ENCODE results near the gene RNF224. TPM values are rescaled to one million over a fixed set of nuclear protein-coding genes. Genes with fewer than 3 reads are reported as not detected.

RNF224 gene
- total and polyA plus RNA-seq, 2 of the 13 experiments (the other 11 are each of a cell fraction or from before 2014, with no cell fraction given) = 0.09 TPM; not detected in 1

DNA sequence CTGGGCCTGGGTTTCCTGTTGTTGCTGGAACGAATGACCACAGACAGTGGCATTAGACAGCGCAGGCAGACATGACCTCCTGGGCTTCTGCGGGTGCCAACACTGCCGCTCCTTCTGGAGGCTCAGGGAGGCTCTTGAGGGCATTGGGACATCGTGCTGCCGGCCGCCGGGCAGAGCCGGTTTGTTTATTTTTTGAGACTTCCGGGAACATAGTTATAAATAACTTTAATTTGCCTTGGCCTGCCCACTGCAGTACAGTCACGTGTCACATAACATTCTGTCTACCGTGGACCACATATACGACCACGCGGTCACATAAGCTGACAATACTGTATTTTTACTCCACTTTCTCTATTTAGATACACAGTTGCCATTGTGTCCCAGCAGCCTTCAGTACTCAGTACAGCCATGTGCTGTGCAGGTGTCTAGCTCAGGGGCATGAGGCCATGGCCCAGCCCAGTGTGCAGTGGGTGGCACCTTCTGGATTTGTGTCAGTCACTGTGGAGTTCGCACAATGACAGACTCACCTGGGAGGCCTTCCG is 42.0 kb downstream of the RNF224 start:
- no peaks in the 10 kb centered on the region for H3K27me3 ChIP-seq (ENCODE audit: control insufficient read depth in 1 of 2, insufficient read depth in 2 of 2, low read length in 2 of 2)
- H3K79me2 ChIP-seq (ENCODE audit: insufficient read depth, low read length) = no peaks in the 10 kb centered on the region
- ATAC-seq (no peak), DNase-seq (ENCODE audit: low spot score) (no peak), FAIRE-seq (no peak)
- ChIA-PET CTCF (ENCODE audit: low intra/inter-chr PET ratio, low total read pairs) (no interaction called here), POLR2A (interaction anchor here (1.1 to 3.4 kb wide), 3 partner anchors 8 to 29 kb away, joined by 3 to 11 read pairs (median 11); partner anchors contain the start of genes TOR4A and TUBB4B)
- no peak overlapping the region for H3K4me3 ChIP-seq (replicated peaks in 1 of 3; ENCODE audit: insufficient read depth in 1 of 3, low read depth in 2 of 3, low read length in 3 of 3)
- intact Hi-C loops (cut with micrococcal nuclease; ENCODE audit: unreplicated experiment) = no loop called here
- H3K36me3 ChIP-seq (replicated peaks in 1 of 2; ENCODE audit: control insufficient read depth in 1 of 2, insufficient read depth in 2 of 2, low read length in 2 of 2) = peaks cover 20 to 39% of the 10 kb centered on the region in 2 experiments; a peak in 4 of 5 replicates
- no peak overlapping the region for H3K9ac ChIP-seq (ENCODE audit: insufficient read depth, low read depth, low read length)
- H3K4me2 ChIP-seq (ENCODE audit: low read depth, low read length) = no peak overlapping the region
- TF ChIP-seq ZFX (CRISPR knock-in tag; IDR thresholded peaks at IDR 0.05; ENCODE audit: low read depth) (no peak), BCL6 (CRISPR knock-in tag; IDR thresholded peaks at IDR 0.05) (no peak), CHD4 (IDR thresholded peaks at IDR 0.05; ENCODE audit: borderline replicate concordance, low read length) (no peak), ZNF891 (CRISPR knock-in tag; IDR thresholded peaks at IDR 0.05) (no peak), TCF7L2 (IDR thresholded peaks at IDR 0.05; ENCODE audit: low read depth, low read length) (no peak), NR1H2 (CRISPR knock-in tag; IDR thresholded peaks at IDR 0.05; ENCODE audit: borderline replicate concordance, low read depth) (no peak), AGO1 (IDR thresholded peaks at IDR 0.05; ENCODE audit: low read depth, low read length, poor library complexity, severe bottlenecking) (no peak), ZNF446 (CRISPR knock-in tag; IDR thresholded peaks at IDR 0.05) (no peak), NR3C1 (CRISPR knock-in tag; IDR thresholded peaks at IDR 0.05) (no peak), NFE2 (CRISPR knock-in tag; IDR thresholded peaks at IDR 0.05) (no peak), MIER3 (CRISPR knock-in tag; IDR thresholded peaks at IDR 0.05; ENCODE audit: borderline replicate concordance) (no peak), EED (CRISPR knock-in tag; IDR thresholded peaks at IDR 0.05) (no peak), RORA (CRISPR knock-in tag; IDR thresholded peaks at IDR 0.05) (no peak)
- TF ChIP-seq, protein P1, sequence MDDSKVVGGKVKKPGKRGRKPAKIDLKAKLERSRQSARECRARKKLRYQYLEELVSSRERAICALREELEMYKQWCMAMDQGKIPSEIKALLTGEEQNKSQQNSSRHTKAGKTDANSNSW (CRISPR knock-in tag; IDR thresholded peaks at IDR 0.05; ENCODE audit: borderline replicate concordance) = no peak
- TF ChIP-seq, protein P2, sequence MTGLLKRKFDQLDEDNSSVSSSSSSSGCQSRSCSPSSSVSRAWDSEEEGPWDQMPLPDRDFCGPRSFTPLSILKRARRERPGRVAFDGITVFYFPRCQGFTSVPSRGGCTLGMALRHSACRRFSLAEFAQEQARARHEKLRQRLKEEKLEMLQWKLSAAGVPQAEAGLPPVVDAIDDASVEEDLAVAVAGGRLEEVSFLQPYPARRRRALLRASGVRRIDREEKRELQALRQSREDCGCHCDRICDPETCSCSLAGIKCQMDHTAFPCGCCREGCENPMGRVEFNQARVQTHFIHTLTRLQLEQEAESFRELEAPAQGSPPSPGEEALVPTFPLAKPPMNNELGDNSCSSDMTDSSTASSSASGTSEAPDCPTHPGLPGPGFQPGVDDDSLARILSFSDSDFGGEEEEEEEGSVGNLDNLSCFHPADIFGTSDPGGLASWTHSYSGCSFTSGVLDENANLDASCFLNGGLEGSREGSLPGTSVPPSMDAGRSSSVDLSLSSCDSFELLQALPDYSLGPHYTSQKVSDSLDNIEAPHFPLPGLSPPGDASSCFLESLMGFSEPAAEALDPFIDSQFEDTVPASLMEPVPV (CRISPR knock-in tag; IDR thresholded peaks at IDR 0.05) = no peak
- TF ChIP-seq, protein P3, sequence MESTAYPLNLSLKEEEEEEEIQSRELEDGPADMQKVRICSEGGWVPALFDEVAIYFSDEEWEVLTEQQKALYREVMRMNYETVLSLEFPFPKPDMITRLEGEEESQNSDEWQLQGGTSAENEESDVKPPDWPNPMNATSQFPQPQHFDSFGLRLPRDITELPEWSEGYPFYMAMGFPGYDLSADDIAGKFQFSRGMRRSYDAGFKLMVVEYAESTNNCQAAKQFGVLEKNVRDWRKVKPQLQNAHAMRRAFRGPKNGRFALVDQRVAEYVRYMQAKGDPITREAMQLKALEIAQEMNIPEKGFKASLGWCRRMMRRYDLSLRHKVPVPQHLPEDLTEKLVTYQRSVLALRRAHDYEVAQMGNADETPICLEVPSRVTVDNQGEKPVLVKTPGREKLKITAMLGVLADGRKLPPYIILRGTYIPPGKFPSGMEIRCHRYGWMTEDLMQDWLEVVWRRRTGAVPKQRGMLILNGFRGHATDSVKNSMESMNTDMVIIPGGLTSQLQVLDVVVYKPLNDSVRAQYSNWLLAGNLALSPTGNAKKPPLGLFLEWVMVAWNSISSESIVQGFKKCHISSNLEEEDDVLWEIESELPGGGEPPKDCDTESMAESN (CRISPR knock-in tag; conservative IDR thresholded peaks at IDR 0.05) = no peak
- TF ChIP-seq, protein P4, sequence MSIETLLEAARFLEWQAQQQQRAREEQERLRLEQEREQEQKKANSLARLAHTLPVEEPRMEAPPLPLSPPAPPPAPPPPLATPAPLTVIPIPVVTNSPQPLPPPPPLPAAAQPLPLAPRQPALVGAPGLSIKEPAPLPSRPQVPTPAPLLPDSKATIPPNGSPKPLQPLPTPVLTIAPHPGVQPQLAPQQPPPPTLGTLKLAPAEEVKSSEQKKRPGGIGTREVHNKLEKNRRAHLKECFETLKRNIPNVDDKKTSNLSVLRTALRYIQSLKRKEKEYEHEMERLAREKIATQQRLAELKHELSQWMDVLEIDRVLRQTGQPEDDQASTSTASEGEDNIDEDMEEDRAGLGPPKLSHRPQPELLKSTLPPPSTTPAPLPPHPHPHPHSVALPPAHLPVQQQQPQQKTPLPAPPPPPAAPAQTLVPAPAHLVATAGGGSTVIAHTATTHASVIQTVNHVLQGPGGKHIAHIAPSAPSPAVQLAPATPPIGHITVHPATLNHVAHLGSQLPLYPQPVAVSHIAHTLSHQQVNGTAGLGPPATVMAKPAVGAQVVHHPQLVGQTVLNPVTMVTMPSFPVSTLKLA (IDR thresholded peaks at IDR 0.05) = no peak
- TF ChIP-seq, protein P5, sequence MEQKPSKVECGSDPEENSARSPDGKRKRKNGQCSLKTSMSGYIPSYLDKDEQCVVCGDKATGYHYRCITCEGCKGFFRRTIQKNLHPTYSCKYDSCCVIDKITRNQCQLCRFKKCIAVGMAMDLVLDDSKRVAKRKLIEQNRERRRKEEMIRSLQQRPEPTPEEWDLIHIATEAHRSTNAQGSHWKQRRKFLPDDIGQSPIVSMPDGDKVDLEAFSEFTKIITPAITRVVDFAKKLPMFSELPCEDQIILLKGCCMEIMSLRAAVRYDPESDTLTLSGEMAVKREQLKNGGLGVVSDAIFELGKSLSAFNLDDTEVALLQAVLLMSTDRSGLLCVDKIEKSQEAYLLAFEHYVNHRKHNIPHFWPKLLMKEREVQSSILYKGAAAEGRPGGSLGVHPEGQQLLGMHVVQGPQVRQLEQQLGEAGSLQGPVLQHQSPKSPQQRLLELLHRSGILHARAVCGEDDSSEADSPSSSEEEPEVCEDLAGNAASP (CRISPR knock-in tag; IDR thresholded peaks at IDR 0.05; ENCODE audit: borderline replicate concordance) = no peak
- in situ Hi-C loops (cut with HindIII; ENCODE audit: extremely low pct_ligation_motif_present, low pct_unique_long_range_greater_than_20kb) = no loop called here
- H2AFZ ChIP-seq (ENCODE audit: low read length) = no peak overlapping the region
- H3K9me3 ChIP-seq (ENCODE audit: low read length) = no peaks in the 10 kb centered on the region
- no peaks in the 10 kb centered on the region; the same call in 1 of the 2 replicates for H4K20me1 ChIP-seq (ENCODE audit: insufficient read depth, low read length)
- peak overlapping the region; percentile 63 for H3K27ac ChIP-seq (ENCODE audit: extremely low read length, insufficient read depth, low read length)
- 99% methylated on average over 16 of the region's 17 CpGs for WGBS (ENCODE audit: low lambda C conversion rate)
- BruUV-seq (replicated peaks) = no TSS peak
- H3K4me1 ChIP-seq (ENCODE audit: insufficient read depth, low read length) = peaks cover 19% of the 10 kb centered on the region
